CD1c-positive myeloid dendritic cell (primary cell): ENCODE measurements around the gene INO80D.
"Not testable (repeated sequence)": the region's sequence is repeated elsewhere in the genome, so short reads cannot be mapped to it uniquely, and the experiment has no call there.

Source experiments
- DNase-seq: peaks from one replicate; pipeline ENCODE4 v3.0.0-alpha.2; 2016; ENCODE audit errors: extremely low spot score

The INO80D gene

DNA sequence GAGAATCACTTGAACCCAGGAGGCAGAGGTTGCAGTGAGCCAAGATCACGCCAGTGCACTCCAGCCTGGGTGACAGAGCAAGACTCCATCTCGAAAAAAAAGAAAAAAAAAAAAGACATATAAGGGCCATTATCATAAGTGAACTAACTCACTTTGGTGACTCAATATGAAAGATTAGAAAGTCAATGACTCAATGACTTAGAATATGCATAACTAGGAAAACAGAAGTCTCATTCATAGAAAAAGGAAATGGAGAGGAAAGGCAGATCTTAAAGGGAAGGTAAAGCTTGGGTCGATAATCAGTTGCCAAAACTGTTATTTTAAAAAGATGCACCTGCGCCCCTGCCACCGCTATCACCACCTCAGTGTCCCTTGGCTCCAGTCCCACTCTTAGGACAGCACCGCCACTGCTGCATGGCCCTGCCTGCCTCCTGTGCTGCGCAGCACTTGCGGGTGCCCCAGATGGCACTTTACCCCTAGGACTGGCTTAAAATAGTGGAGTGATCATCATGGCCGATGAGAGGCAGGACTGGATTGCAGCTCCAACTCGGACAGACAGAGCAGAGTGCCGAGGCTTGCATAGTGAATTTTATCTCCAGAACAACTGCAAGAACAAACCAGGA, 54.7 kb downstream of the INO80D start:
- peak; percentile 70 for DNase-seq

DNA sequence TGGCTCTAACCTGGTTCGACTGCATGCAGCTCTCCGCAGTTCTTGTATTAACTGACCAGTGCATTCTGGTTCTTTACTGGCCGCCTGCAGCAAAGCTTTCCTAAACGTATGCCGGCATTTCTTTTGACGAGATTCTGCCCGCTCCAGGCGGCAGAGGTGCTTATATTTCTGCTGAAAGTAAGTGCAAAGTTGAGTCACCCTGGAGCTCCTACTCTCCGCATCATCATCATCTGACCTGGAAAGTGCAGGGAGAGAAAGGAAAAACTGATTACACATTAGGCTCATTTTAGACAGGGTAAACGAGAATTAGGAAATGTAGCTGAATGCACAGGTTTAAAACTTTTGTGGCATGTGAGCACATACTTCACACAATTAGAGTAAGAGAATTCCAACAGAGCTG, 57.9 kb downstream of the INO80D start:
- DNase-seq: no peak

DNA sequence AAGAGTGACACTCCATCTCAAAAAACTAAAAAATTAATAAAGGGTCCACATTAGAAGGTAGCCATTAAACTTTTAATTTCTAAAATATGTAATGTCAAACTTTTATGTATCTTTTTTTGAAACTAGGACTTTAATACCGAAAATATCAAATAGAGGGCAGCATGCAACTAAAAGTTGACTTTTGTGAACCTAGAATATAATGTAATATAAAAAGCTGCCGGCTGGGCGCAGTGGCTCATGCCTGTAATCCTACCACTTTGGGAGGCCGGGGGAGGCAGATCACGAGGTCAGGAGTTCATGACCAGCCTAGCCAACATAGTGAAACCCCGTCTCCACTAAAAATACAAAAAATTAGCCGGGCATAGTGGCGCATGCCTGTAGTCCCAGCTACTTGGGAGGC, 62.8 kb downstream of the INO80D start:
- no peak for DNase-seq

DNA sequence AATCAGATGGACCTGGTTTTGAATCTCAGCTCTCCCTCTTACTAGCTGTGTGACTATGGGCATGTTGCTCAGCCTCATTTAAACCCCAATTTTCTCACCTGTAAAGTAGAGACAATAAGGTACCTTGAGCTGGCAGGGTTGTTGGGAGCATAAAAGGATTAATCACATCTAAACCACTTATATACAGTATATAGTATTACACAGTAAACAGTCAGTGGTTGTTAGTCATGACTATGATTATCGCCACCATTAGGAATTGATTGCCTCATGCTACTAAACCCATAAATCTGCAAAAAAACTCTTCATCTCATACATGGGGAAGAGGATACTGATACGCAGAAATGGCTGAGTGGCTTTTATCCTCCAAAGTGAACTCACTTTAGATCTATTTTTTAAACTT, 65.8 kb downstream of the INO80D start:
- no peak for DNase-seq

DNA sequence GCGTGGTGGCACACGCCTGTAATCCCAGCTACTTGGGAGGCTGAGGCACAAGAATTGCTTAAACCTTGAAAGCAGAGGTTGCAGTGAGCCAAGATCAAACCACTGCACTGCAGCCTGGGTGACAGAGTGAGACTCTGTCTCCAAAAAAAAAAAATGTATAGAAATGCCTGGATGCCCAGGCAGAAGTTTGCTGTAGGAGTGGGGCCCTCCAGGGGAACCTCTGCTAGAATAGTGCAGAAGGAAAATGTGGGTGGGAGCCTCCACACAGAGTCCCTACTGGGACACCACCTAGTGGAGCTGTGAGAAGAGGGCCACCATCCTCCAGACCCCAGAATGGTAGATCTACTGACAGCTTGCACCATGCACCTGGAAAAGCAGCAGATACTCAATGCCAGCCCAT, 70.2 kb downstream of the INO80D start:
- DNase-seq: not testable (repeated sequence)

DNA sequence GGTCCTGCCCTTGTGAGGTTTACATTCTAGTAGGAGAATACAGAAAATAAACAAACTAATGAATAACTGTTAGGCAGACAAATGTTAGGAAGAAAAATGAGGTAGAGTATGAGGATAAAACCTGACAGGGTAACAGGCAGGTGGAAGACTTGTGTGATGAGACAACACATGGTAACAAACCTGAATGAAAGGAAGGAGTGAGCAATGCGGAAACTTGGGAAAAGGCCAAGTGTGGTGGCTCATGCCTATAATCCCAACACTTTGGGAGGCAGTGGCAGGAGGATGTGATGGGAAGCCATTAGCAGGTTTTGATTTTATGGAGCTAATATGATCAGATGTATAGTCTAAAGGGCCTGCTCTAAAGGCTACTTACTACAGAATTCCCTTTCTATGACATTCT, 74.2 kb downstream of the INO80D start:
- no peak for DNase-seq

DNA sequence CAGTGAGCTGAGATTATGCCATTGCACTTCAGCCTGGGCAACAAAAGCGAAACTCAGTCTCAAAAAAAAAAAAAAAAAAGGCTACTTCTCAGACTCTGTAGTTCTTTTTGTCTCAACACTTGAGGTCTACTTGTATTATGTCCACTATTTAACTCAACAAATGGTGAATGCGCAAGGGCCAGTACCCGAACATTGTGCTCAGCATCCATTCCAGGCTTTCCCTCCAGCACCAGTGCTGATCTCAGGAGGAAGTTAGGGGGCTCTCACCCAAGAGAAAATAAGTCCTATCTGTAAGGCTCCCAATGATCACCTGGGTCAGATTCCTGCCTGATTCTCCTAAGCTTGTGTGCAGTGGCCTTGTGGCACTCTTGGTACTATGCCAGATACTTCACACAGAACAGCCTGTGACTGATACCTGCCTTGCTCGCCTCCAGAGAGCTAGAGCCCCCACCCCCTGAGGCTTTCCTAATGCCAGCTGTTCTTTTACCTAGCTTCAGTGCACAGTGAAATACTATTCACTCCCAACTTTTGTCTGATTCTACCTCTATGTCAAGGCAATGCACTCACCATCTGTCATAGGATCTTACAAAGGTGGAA, 74.9 kb downstream of the INO80D start:
- DNase-seq: no peak

DNA sequence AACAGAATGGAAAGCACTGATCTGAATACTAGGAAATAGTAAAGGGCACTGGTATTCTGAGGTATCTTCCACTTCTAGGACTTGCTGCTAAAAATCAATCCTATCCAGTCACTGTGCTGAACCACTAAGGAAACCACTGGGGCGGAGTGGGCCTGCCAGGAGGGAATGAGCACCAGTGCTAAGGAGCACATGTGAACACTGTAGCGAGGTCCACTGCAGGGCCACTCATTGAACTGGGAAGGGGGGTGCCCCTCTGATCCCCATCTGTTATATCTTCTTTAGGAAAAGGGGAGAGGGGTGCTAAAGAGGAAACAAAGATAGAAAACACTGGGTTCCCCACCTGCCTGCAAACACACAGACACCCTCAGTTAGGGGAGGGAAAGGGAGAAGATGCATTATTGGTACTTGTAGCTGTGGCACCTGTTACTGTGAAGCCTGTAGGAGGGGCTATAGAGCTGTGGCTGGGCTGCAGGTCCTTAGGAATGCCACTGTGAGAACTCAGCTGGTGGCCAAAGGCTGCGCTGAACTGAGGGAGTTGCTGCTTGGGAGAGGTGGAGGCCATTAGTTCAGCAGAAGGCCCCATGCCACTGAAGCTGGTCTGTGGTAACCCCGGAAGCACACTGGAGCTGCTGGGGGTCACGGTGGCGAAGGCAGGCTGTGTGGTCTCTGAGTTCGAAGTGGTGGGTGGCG, 81.8 kb downstream of the INO80D start:
- no peak for DNase-seq

DNA sequence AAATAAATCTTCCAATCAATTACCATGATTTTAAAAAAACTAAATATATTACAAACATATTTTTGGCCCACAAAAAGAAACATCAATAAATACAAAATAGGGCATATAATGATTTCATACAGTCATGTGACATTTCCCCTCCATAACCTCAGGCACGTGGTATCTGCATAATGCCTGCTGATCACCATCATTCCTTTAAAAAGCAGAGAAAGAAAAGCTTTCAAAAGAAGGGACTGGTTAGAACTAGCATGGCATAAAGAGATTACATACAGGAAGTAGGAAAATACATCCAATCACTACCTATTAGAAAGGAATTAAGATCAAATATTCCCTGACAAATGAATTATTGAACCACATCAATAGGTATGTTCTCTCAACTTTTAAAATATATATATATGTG, 83.5 kb downstream of the INO80D start:
- no peak for DNase-seq

DNA sequence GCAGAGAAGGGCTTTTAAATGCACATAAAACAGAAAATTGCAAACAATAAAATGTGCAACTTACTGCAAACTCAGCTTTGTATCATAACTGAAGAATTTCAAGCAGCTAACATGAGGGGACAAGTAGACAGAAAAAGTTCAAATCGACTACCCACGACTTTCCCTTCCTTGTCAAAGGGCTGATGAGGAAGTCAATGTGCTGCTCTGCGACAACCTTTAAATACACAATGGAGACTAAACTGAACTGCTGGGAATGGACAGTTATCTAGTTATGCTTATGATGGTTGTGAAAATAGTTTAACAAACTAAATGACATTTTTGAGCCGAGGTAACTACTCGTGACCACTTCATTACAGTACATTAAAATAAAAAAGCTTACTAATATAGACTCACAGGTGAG, 84.1 kb downstream of the INO80D start:
- DNase-seq: peak; percentile 23

DNA sequence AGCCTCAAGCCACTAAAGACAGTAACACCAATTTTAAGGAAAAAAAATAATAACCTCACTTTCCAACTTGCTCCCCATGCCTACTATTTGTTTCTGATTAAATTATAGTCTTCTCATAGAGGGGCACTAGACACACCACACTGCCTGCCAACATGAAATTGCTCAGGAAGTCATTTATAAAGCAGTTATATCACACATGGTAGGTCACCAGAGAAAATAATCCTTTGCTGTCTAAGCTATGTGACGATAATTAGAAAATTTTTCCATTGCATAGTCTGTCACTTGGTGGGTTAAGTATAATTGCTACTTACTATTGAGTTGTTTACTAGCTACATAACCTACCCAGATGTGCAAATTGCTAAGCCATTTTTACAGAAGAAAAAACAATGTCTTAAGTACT, 85.2 kb downstream of the INO80D start:
- DNase-seq: no peak

DNA sequence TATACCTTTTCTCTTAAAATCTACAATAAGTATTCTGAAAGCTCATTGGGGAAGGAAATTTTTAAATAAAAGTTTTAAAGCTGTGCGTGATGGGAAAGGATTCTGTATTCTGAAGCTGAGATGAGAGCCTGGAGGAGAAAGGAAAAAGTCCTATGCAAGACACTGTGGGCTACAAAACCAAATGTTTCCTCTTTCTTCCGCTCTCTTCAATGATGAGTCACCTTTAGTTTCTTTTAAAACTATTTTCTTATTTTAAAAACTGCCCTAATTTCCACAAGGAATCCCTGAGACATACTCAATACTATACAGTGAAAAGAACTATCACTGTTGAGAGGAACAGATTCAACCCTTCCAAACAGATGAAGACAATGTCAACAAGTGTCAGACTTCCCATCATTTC, 87.4 kb downstream of the INO80D start:
- DNase-seq: peak; percentile 2

DNA sequence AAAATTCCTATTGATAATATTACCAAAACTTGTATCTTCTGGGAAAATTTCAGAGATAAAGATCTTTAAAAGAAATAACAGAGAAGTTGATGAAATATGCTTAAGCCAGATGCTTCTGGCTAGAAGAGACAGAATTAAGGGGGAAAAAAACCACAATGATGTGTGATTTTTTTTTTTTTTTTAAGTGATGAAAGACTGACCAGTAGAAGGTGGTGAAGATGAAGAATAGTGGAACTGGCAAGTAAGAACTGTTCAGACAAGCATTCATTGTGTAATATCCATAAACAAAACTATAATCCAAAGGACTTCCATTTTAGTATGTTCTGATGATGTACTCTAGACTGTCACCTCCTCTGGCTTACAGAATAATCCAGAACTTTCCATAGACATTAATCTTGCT, 89.8 kb downstream of the INO80D start:
- DNase-seq: no peak

DNA sequence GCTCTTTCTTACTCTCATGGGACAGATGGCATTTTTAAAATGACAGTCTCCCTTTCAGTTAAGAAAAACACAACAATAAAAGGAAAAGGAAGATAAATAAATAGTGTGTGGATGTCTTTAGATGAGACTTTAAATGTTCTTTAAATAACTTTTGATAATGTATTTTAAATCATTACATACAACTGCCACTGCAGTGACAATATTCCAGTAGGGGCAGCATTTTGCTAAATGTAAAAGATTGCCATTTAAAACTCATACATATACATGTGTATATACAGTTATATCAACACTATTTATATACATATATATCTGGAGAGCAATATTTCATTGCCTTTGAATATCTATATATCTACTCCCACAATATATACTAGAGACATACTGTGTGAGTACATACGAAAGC, 90.7 kb downstream of the INO80D start:
- DNase-seq: no peak

DNA sequence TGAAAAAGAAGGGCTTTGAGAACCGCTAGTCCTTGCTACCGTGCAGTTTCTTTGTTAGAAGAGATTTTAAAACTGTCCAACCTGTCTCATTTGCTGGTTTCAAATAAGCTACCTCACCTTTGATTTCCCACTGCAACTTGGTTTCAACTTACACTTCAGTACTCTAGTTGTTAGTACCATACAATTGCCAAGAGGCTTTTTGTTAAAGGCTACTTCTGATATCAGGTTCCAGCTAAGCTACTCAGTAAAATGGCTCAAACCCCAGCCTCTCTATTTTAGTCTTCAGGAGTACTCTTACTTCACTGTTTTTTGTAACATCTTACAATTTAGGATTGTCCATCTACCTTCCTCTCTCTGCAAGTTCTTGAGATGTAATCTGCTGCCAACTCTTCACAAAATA, 91.6 kb downstream of the INO80D start:
- no peak for DNase-seq

DNA sequence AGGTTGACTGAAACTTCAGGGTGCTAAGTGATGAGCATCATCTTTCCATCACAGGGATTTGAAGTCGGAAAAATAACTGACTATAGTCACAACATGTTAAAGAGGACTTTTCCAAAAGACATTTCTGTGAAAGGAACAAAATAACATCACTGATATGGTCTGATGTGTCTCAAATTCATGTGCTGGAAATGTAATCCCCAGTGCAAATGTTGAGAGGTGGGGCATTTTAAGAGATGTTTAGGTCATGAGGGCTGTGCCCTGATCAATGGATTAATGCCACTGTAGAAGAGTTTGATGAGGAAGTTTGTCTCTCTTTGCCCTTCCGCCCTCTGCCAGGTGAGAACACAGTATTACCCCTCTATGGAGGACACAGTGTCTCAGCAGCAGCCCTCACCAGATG, 95.9 kb downstream of the INO80D start:
- no peak for DNase-seq

DNA sequence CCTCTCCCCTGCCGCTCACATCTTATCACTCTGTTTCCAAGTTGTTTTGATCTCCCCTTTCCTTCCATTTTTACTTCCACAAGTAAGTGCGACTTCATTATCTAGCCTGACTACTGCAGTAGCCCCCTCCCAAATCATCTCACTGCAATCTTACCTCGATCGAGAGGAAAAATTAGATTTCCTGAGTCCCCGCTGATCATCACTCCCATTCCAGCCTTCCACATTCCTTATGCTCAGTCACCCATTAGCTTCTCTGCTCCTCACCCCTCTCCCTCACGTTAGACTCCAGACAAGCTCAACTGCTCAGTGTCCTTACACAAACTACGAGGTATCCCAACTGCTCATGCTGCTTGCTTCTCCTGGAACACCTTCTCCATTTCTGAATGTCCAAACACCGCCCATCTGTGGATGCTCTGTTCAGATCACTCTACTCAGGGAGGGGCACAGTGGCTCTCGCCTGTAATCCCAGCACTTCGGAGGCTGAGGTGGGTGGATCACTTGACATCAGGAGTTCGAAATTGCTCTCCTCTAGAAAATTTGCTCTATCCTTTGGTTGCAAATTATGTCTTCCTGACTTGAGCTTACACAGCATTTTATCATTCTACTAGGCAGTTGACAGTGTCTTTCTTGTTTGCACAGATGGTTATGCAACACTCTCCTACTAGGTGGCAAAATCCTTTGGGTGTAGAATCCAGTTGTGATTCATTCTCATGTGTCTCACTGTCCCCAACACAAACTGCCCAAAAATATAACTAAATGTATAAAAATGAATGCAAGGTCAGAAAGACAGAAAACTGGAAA, 96.5 kb downstream of the INO80D start:
- no peak for DNase-seq

DNA sequence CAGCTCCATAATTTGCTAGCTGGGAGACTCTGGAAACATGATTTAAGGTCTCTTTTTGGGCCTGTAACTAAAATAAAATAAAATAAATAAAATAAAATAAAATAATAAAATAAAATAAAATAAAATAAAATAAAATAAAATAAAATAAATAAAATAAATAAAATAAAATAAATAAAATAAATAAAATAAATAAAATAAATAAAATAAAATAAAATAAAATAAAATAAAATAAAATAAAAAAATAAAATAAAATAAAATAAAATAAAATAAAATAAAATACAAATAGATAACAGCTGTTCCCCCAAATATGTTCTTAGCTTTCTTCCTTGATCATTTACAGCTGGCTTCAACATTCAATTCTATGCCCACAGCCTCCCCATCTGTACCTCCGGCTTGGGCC, 97.3 kb downstream of the INO80D start:
- DNase-seq: not testable (repeated sequence)

DNA sequence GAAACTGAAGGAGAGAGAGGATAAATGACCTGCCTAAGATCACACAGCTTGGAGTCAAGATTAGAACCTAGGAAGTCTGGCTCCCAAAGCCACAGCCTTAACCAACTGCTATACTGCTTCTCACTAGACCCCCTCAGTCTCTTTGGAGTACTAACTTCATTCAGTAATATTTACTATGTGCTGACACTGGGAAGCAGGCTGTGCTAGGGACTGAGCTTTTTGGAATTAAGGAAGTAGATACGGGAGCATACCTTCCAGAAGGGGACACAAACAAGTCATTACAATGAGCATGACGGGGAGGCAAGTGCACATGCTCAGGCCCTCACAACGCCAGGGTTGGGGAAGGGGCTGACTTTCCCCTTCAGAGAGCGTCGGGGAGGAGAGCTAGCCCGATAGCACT, 97.7 kb downstream of the INO80D start:
- DNase-seq: no peak

DNA sequence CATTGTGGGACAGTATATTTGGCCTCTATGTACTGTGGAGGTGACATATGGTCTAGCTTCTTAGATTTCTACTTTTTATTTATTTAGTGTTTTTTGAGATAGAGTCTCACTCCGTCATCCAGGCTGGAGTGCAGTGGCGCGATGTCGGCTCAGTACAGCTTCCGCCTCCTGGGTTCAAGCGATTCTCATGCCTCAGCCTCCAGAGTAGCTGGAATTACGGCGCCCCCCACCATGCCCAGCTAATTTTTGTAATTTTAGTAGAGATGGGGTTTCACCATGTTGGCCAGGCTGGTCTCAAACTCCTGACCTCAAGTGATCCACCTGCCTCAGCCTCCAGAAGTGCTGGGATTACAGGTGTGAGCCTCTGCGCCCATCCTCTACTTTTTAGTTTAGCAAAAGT, 99.6 kb downstream of the INO80D start:
- DNase-seq: not testable (repeated sequence)

DNA sequence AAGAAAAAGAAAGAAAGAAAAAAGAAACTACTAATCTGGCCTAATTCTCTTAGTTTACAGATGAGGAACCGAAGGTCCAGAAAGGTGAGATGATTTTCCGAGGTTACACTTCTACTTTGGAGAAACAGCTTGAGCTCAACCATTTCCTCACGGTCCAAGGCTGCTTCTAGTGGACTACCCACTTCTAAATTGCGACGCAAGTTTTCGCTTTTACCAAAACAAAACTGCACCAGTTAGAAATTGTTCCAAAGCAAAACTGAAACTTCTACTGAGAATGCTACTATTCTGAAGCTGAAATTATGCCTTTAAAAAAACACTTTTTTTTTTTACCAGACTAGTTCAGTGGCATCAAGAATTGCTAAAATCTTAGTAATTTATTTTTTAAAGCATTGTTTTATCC, 101.6 kb downstream of the INO80D start:
- DNase-seq: no peak

DNA sequence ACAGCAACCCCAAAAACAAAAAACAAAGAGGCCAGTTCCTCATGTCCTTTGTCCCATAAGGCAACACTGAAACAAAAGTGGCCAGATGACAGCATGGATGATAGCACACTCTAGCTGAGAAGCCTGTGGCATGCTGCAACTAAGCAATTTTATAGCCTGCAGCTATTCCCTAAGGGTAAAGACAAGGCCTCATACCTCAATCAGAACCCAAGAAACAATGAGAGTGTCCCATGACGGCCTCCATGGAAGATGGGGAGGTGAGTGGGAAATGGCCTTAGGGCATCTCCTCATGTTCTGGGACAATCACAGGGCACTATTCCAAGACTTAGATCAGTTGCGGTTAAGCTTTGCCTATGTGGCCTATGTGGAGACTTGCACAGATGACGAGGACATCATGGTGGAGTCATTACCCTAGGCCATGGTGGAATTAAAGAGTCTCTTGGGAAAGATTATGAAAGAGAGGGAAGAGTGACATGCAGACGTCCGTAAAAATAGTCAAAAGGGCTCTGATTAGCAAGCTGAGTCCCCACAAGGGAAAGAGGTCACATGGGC, 103.1 kb downstream of the INO80D start:
- DNase-seq: no peak
